ENCODE results near the gene HLA-DRA.

GRCh38 chr6:32426338-32426737 is 13.3 kb upstream of the HLA-DRA start:
- no peak for TF ChIP-seq CTCF (optimal IDR thresholded peaks at IDR 0.05 in 1 of 3, IDR thresholded peaks at IDR 0.05 in 1 of 3, conservative IDR thresholded peaks at IDR 0.05 in 1 of 3; ENCODE audit: extremely low read depth in 1 of 3, insufficient read depth in 2 of 3, low read length in 3 of 3)
- no peak for TF ChIP-seq EZH2 (IDR thresholded peaks at IDR 0.05; ENCODE audit: low read length)

All from keratinocyte (primary cell).